Natural killer cell (primary cell): ENCODE results near the gene CLIC5. TPM values are rescaled to one million over a fixed set of nuclear protein-coding genes. Genes with fewer than 3 reads are reported as not detected.

Experiments
- ATAC-seq, 3 donors: fragments of 150-1000 bp in 2 of 3; fragments of 200-7000 bp in 1 of 3; cut with Tn5 transposase; 1 replicate in 1 of 3; 2 replicates in 2 of 3; pipeline ENCODE4 v1.10.0; 2021; ENCODE audit warnings: mild to moderate bottlenecking in 2 of 3, moderate library complexity in 2 of 3
- DNase-seq, 2 donors: peaks; one replicate each; pipeline versions ENCODE4 v3.0.0 to v3.0.0-alpha.2; 2013 to 2021; ENCODE audit warnings: mixed read lengths in 1 of 2
- H3K27ac ChIP-seq: one replicate; pipeline ENCODE4 v1.5.1; 2013; ENCODE audit warnings: mild to moderate bottlenecking, low read length
- H3K27me3 ChIP-seq: one replicate; pipeline ENCODE4 v1.6.1; 2013; ENCODE audit warnings: low read length; ENCODE audit not compliant: control insufficient read depth, insufficient read depth
- H3K36me3 ChIP-seq: one replicate; pipeline ENCODE4 v1.6.1; 2013; ENCODE audit warnings: low read length; ENCODE audit not compliant: control insufficient read depth, insufficient read depth
- H3K4me1 ChIP-seq: one replicate; pipeline ENCODE4 v1.6.1; 2013; ENCODE audit warnings: low read length; ENCODE audit not compliant: control insufficient read depth, insufficient read depth
- H3K4me3 ChIP-seq: one replicate; pipeline ENCODE4 v1.5.1; 2013; ENCODE audit warnings: low read length
- H3K9me3 ChIP-seq: one replicate; pipeline ENCODE4 v1.6.1; 2013; ENCODE audit warnings: low read length; ENCODE audit not compliant: control insufficient read depth, insufficient read depth
- H3K27ac Mint-ChIP-seq, 2 donors: one replicate each; pipeline ENCODE4 v1.8.0; 2022; ENCODE audit warnings: mild to moderate bottlenecking in 2 of 2, mixed read lengths in 2 of 2, moderate library complexity in 1 of 2
- H3K27me3 Mint-ChIP-seq, 2 donors: one replicate each; pipeline ENCODE4 v1.8.0; 2022; ENCODE audit warnings: low read depth in 2 of 2, mixed read lengths in 2 of 2
- H3K36me3 Mint-ChIP-seq: one replicate; pipeline ENCODE4 v1.8.0; 2022; ENCODE audit warnings: mixed read lengths
- H3K4me1 Mint-ChIP-seq, 2 donors: one replicate each; pipeline ENCODE4 v1.8.0; 2022; ENCODE audit warnings: mixed read lengths in 2 of 2
- H3K4me3 Mint-ChIP-seq: one replicate; pipeline ENCODE4 v1.8.0; 2022; ENCODE audit warnings: mild to moderate bottlenecking, moderate library complexity, mixed read lengths
- H3K9me3 Mint-ChIP-seq, 2 donors: one replicate each; pipeline ENCODE4 v1.8.0; 2022; ENCODE audit warnings: mixed read lengths in 2 of 2
- WGBS: methylation state at CpG from one replicate; pipeline ENCODE4 v1.1.7; 2013; ENCODE audit warnings: missing lambda C conversion rate; ENCODE audit not compliant: insufficient coverage; 5-methylcytosine and 5-hydroxymethylcytosine counted together
- intact Hi-C: fragments of 100-400 bp; cut with micrococcal nuclease; formaldehyde crosslinking; loops from one replicate; pipeline ENCODE4 v1.14.2; 2022
- total RNA-seq, 4 donors: library from RNA; stranded (reverse); fragments of 120-200 nt in 1 of 4; gene quantifications; one replicate each; pipeline versions ENCODE4 v1.2.3 to v1.2.4, GENCODE V29; 2013 to 2022
- TF ChIP-seq, protein P1 (sequence below): fragments of 200-600 bp; IDR thresholded peaks from one replicate; pipeline ENCODE4 v1.8.0; 2022; ENCODE audit warnings: antibody characterized with exemption

Gene CLIC5
- total RNA-seq, 3 donors from 2014 or later (not counting 1 experiment from before 2014, with no cell fraction given), result 0.52 to 1.7 (median 1.4) TPM

GRCh38 chr6:46014511-46015118 is 1.0 kb downstream of the CLIC5 start:
- Mint-ChIP-seq H3K27me3 (peaks cover 24 to 29% of the 10 kb centered on the region in 2 donors), H3K27ac (peak overlapping the region; percentile 52 to 85), H3K36me3 (no peaks in the 10 kb centered on the region), H3K4me1 (peaks cover 48 to 56% of the 10 kb centered on the region in 2 donors), H3K9me3 (no peaks in the 10 kb centered on the region), H3K4me3 (peak overlapping the region; percentile 85)
- H3K36me3 ChIP-seq, result no peaks in the 10 kb centered on the region
- peak in 1 of 2 donors; percentile 59 for DNase-seq
- ATAC-seq, result no peak
- H3K4me1 ChIP-seq, result peaks cover 50% of the 10 kb centered on the region
- H3K27me3 ChIP-seq, result peaks cover 18% of the 10 kb centered on the region
- 10% methylated on average over 20 of the region's 21 CpGs for WGBS
- peak overlapping the region; percentile 61 for H3K4me3 ChIP-seq
- H3K9me3 ChIP-seq, result no peaks in the 10 kb centered on the region
- peak overlapping the region; percentile 46 for H3K27ac ChIP-seq
- TF ChIP-seq, protein P1, sequence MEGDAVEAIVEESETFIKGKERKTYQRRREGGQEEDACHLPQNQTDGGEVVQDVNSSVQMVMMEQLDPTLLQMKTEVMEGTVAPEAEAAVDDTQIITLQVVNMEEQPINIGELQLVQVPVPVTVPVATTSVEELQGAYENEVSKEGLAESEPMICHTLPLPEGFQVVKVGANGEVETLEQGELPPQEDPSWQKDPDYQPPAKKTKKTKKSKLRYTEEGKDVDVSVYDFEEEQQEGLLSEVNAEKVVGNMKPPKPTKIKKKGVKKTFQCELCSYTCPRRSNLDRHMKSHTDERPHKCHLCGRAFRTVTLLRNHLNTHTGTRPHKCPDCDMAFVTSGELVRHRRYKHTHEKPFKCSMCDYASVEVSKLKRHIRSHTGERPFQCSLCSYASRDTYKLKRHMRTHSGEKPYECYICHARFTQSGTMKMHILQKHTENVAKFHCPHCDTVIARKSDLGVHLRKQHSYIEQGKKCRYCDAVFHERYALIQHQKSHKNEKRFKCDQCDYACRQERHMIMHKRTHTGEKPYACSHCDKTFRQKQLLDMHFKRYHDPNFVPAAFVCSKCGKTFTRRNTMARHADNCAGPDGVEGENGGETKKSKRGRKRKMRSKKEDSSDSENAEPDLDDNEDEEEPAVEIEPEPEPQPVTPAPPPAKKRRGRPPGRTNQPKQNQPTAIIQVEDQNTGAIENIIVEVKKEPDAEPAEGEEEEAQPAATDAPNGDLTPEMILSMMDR, result no peak
- intact Hi-C loops, result loop anchor here (5.0 kb wide), 1 partner anchor 163 kb away; no protein-coding TSS in a partner anchor

DNA sequence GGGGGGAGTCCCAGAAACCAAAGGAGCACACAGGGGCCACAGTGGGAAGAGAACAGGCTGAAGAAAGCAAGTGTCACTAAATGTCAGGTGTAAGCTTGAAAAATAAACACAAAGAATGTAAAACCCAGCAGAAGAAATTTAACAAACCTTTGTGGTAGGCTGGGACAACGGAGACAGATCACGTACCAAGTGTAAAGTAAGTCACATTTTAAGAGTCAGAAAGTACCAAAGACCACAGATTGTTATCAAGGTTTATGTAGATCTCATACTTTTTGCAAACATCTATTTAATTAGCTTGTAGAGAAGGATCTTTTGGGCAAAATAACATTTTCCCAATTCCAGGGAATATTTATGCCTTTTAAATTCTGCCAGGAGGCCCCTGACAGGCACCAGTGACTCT is 1.6 kb downstream of the CLIC5 start:
- DNase-seq, result peak in 1 of 2 donors; percentile 65
- Histone ChIP-seq H3K27me3 (peaks cover 18% of the 10 kb centered on the region), H3K27ac (peak overlapping the region; percentile 46)

GRCh38 chr6:46013639-46014038 is 2.0 kb downstream of the CLIC5 start:
- H3K4me1 Mint-ChIP-seq, result peaks cover 48 to 60% of the 10 kb centered on the region in 2 donors
- peak overlapping the region; percentile 7 for H3K27ac ChIP-seq
- H3K9me3 ChIP-seq, result no peaks in the 10 kb centered on the region
- DNase-seq (no peak), ATAC-seq (no peak)
- H3K27me3 Mint-ChIP-seq, result peaks cover 19 to 23% of the 10 kb centered on the region in 2 donors
- TF ChIP-seq, protein P1, result no peak
- peak overlapping the region; percentile 82 to 85 for H3K27ac Mint-ChIP-seq
- peaks cover 18% of the 10 kb centered on the region for H3K27me3 ChIP-seq
- no peak overlapping the region for H3K4me3 ChIP-seq
- intact Hi-C loops, result loop anchor here (5.0 kb wide), 1 partner anchor 164 kb away; no protein-coding TSS in a partner anchor
- no peaks in the 10 kb centered on the region for H3K9me3 Mint-ChIP-seq
- WGBS, result 94% methylated on average over 3 of the region's 4 CpGs
- H3K4me3 Mint-ChIP-seq, result peak overlapping the region; percentile 28
- H3K36me3 ChIP-seq, result no peaks in the 10 kb centered on the region
- peaks cover 51% of the 10 kb centered on the region for H3K4me1 ChIP-seq
- no peaks in the 10 kb centered on the region for H3K36me3 Mint-ChIP-seq

More for the DNA sequence above, 1.6 kb downstream of the CLIC5 start:
- Histone ChIP-seq H3K4me1 (peaks cover 51% of the 10 kb centered on the region), H3K9me3 (no peaks in the 10 kb centered on the region), H3K36me3 (no peaks in the 10 kb centered on the region), H3K4me3 (peak overlapping the region; percentile 61)
- Mint-ChIP-seq H3K36me3 (no peaks in the 10 kb centered on the region), H3K27ac (peak overlapping the region; percentile 52 to 85), H3K4me1 (peaks cover 48 to 60% of the 10 kb centered on the region in 2 donors), H3K4me3 (peak overlapping the region; percentile 85), H3K9me3 (no peaks in the 10 kb centered on the region), H3K27me3 (peaks cover 22 to 26% of the 10 kb centered on the region in 2 donors)
- ATAC-seq, result no peak
- 20% methylated on average over 1 of the region's 2 CpGs for WGBS
- TF ChIP-seq, protein P1, result no peak
- intact Hi-C loops, result loop anchor here (5.0 kb wide), 1 partner anchor 163 kb away; no protein-coding TSS in a partner anchor
